GM10266 (cell line): ENCODE measurements around the gene TMEM97.

Experiments
- DNase-seq: peaks from one replicate; pipeline ENCODE4 v3.0.0; 2012; ENCODE audit errors: extremely low spot score
- TF ChIP-seq, protein P1 (sequence below): IDR thresholded peaks from 2 replicates; pipeline ENCODE4 v1.5.1; 2012; ENCODE audit warnings: mild to moderate bottlenecking, low read depth; ENCODE audit not compliant: control insufficient read depth, insufficient read depth; ENCODE audit errors: missing control alignments

TMEM97 gene

DNA sequence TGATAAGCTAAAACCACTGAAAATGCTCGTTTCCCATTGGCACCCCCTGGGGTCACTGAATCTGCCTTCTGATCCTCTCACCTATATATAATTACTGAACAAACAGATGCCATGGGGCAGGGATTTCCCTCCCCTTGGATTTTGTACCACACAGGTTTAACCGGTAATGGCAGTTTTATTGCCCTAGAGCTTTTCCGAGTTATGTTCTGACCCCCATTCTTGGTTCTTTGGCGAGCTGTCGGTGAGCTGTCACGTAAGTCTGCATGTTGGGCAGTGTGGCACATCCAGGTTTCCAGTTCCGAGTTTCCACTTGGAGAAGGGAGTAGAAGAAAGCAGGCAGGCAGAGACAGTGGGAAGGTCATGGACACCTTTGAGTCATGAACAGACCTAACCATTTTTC is 7.1 kb downstream of the TMEM97 start:
- DNase-seq, result no peak
- TF ChIP-seq, protein P1, sequence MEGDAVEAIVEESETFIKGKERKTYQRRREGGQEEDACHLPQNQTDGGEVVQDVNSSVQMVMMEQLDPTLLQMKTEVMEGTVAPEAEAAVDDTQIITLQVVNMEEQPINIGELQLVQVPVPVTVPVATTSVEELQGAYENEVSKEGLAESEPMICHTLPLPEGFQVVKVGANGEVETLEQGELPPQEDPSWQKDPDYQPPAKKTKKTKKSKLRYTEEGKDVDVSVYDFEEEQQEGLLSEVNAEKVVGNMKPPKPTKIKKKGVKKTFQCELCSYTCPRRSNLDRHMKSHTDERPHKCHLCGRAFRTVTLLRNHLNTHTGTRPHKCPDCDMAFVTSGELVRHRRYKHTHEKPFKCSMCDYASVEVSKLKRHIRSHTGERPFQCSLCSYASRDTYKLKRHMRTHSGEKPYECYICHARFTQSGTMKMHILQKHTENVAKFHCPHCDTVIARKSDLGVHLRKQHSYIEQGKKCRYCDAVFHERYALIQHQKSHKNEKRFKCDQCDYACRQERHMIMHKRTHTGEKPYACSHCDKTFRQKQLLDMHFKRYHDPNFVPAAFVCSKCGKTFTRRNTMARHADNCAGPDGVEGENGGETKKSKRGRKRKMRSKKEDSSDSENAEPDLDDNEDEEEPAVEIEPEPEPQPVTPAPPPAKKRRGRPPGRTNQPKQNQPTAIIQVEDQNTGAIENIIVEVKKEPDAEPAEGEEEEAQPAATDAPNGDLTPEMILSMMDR, result no peak

DNA sequence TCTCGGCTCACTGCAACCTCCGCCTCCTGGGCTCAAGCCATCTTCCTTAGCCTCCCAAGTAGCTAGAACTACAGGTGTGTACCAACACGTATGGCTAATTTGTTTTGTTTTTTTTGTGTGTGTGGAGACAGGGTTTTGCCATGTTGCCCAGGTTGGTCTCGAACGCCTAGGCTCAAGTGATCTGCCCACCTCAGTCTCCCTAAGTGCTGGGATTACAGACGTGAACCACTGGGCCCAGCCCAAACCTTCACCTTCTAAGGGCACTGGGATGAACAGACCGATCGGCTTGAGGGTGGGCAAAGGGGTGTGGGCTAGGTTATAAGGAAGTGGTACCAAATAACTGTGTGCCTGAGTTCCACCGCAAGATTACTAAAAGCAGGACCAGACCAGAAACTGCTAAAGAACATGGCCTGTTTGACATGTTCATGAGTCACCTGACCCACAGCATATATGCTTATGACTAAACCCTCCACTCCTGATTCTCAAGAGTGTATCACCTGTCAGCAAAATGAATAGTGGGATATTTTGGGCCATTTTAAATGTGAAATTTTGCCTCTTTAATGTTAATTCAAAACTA is 8.1 kb downstream of the TMEM97 start:
- TF ChIP-seq, protein P1, result no peak
- peak; percentile 32 for DNase-seq

DNA sequence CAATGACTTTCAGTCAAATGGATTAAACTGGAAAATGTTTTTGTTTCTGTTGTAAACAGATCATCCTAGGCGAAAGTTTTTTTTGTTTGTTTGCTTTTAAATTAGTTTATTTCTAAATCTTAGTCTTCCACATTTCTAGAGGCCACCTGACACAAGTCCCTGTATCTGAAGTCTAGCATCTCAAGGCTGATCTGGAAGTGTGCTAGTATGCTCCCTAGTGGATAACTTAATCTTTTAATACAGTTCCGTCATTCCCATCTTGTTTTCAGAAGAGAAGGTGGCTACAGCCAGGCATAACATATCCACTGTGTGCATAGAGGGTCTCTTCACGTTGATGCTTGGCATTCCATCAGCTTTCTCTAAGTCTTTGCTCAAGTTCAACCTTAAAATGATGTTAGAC is 8.7 kb downstream of the TMEM97 start:
- TF ChIP-seq, protein P1, result no peak
- no peak for DNase-seq

DNA sequence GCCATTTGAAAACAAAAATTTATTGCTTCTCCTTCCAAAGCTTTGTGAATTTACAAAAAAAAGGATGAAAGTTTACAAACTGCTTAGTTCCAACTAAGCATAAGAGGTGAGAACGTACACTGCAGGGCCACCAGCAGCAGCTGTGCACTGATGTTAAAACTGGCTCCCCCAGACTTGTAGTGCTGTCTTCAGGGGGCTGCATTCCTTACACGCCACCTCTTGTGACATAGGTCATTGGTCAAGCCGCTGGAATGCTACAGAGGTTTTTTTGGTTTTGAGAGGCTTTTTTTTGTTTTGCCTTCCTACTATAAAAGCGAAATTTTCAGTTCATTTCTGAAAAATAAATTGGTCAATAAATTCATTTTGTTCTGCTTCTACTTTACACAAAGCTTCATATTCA is 9.3 kb downstream of the TMEM97 start:
- DNase-seq, result no peak
- TF ChIP-seq, protein P1, result no peak

DNA sequence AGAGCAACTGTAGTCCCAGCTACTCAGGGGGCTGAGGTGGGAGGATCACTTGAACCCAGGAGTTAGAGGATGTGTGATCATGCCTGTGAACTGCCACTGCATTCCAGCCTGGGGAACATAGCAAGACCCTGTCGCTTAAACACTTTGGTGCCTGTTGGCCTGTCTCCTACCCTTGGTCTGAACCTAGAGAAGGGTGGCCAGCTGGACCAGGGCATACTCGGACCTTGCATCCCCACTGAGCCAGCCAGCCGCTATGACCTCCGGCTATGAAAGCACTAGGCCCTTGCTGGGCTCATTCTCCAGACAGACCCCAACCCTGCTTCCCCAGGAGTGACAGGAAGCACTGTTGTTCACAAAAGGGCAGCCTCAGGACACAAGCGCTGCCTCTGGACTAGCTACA is 11.7 kb downstream of the TMEM97 start:
- TF ChIP-seq, protein P1, result no peak
- DNase-seq, result no peak

DNA sequence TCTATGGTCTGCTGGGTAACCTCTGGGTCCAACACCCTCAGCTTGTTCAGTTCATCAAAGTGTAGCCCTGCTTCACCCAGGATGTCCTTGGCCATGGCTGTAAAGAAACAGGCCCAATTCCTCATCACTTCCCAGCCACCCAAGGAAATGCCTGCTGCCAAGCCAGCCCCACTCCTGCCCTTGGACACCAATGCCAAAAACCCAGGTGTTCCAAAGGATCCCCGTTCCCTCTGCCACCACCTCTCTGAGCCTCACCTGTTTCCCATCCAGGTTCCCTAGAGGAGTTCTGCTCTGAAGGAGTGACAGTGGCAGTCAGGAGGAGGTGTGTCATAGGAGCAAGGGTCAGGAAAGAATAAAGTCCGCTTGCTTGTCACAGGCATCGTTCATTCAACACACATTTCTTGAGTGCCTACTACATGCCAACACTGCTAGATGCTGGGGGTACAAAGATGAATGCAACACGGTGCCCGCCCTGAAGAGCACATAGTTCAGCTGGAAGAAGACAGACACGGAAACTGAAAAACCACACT is 13.0 kb downstream of the TMEM97 start:
- TF ChIP-seq, protein P1, result no peak
- no peak for DNase-seq

DNA sequence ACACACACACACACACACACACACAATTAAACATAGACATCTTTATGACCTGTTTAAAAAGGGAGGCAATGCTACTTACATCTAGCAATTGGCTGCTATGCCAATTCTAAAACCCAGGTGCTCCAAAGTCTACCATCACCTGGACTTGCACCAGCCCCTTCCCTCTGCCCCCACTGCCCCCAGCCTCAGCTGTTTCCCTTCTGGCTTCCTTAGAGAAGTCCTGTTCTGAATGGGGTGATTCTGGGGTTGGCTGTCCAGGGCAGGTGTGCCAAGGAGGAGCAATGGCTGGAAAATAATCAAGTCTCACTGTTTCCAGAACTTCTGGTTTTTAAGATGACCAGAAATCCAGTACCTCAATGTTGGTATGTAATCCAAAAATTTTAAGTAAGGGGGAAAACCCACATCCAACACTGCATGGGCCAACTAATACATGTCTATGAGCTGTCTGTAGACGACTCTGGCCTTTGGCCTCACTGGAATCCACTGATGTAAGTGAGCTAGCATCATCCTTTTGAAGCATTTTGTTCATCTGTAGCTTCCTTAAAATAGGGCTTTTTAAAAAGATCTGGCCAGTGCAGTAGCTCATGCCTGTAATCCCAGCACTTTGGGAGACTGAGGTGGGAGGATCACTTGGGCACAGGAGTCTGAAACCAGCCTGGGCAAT is 14.2 kb downstream of the TMEM97 start:
- DNase-seq, result no peak
- TF ChIP-seq, protein P1, result no peak
